MG63 (cell line): Measurements from ENCODE around the gene ATF6. TPM values are rescaled to one million over a fixed set of nuclear protein-coding genes. Genes with fewer than 3 reads are reported as not detected.

Experiments used
- DNase-seq: peaks from one replicate; pipeline ENCODE4 v3.0.0-alpha.2; 2020
- H3K27me3 ChIP-seq: fragments of 250-450 bp; sonication (Bioruptor Pico); 2 replicates; pipeline ENCODE4 v1.5.1; 2020; ENCODE audit warnings: mild to moderate bottlenecking, moderate library complexity
- H3K36me3 ChIP-seq: fragments of 250-450 bp; sonication (Bioruptor Pico); 2 replicates; pipeline ENCODE4 v1.5.1; 2020; ENCODE audit warnings: mild to moderate bottlenecking, moderate library complexity
- H3K4me3 ChIP-seq: fragments of 250-450 bp; sonication (Bioruptor Pico); 2 replicates; pipeline ENCODE4 v1.5.1; 2020; ENCODE audit warnings: mild to moderate bottlenecking, moderate library complexity
- H3K9me3 ChIP-seq: fragments of 250-450 bp; sonication (Bioruptor Pico); 2 replicates; pipeline ENCODE4 v1.5.1; 2020; ENCODE audit warnings: mild to moderate bottlenecking, moderate library complexity
- total RNA-seq: library from RNA; depleted of rRNA; stranded (reverse); fragments of >200 nt; shearing (Covaris generic); gene quantifications from 2 replicates; pipeline ENCODE4 v1.2.3, GENCODE V29; 2014; ENCODE audit warnings: low replicate concordance

Gene ATF6
- total RNA-seq, 1 experiment from 2014 or later = 19.4 TPM

DNA sequence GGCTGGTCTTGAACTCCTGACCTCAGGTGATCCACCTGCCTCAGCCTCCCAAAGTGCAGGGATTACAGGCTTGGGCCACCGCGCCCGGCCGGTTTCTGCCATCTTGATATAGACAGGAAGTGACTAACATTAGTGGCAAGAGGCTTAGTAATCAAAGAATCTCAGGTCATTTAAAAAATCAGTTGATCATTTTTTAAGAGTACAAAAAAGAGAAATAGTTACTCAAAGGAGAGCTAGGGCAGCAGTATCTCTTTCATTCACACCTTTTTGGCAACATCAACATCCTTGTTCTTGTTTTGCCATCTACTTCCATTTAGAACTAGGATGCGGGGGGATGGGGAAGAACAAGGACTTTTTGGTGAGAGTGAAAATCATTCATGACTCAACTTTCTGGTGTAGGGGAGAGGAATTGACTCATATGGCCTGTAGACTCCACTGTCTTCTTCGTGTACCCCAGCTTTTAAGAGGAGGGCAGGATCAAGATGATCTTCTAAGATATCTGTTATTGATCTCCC, 36.0 kb upstream of the ATF6 start:
- peak; percentile 14 for DNase-seq
- Histone ChIP-seq H3K27me3 (no peaks in the 10 kb centered on the region), H3K4me3 (no peak overlapping the region), H3K36me3 (no peaks in the 10 kb centered on the region), H3K9me3 (no peaks in the 10 kb centered on the region)

DNA sequence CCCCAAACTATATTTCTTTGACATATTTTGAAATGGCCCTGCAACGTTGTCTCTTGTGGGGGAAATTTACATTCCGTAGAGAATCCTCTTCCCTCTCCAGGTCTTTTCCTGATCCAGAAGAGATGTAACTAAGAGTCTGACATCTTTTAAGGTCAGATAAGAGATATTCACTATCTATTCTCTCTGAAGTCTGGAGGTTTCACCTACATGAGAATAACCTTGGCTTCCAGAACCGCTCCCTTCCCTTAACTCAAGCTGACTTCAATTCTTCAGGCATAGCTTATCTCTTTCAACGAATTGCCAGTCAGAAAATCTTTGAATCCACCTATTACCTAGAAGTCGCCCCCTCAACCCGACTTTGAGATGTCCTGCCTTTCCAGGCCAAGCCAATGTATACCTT, 34.9 kb upstream of the ATF6 start:
- Histone ChIP-seq H3K9me3 (no peaks in the 10 kb centered on the region), H3K36me3 (no peaks in the 10 kb centered on the region), H3K4me3 (no peak overlapping the region), H3K27me3 (no peaks in the 10 kb centered on the region)
- no peak for DNase-seq

DNA sequence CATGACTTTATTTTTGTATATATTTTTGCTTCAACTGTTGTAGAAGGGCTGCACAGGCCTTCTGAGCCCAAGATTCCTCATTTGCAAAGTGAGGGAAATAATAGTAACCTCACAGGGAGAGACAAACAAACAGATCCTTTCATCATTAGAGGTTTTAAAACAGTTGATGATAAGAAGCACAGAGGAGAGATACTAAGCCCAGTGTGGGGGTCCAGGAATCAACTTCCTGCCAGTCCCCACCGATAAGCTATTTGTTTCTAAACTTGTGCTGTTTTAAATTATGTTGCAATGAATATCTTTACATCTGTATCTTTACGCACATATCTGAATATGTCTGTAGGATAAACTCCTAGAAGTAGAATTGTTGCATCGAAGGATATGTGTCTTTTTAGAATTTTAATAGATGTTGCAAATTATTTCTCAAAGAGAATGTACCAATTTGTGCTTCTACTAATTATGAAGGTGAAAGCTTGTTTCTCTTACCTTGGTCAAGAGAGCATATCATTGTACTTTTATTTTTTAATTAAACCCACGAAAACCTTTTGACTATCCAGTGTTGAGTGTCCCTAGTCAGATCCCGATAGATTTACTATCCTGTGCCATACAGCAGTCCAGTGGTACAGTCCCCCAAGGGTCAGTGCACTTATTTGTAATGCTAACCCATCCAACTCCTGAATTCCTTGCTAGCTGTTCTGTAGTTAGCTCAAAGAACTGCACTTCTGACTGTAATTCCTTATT, 34.0 kb upstream of the ATF6 start:
- no peaks in the 10 kb centered on the region for H3K9me3 ChIP-seq
- no peak for DNase-seq
- no peaks in the 10 kb centered on the region for H3K27me3 ChIP-seq
- H3K4me3 ChIP-seq = no peak overlapping the region
- H3K36me3 ChIP-seq = no peaks in the 10 kb centered on the region

DNA sequence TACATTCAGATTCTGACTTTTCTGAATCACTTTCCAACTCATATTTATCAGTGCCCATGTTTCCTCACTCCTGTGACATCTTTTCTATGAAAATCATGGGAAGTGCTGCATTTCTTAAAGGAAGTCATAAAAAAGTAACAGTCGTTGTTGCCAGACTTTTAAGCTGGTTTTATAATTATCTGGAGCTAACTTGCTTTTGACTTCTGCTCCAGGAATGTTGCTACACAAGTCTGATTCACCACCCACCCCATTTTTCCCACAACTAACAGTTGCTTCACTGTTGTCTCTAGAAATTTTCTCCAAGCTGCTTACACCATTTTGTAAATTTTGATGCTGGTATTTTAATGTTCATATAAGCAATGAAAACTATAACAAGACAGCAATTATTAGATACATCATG, 32.6 kb upstream of the ATF6 start:
- Histone ChIP-seq H3K9me3 (no peaks in the 10 kb centered on the region), H3K4me3 (no peak overlapping the region), H3K36me3 (no peaks in the 10 kb centered on the region), H3K27me3 (no peaks in the 10 kb centered on the region)
- DNase-seq = peak; percentile 63

DNA sequence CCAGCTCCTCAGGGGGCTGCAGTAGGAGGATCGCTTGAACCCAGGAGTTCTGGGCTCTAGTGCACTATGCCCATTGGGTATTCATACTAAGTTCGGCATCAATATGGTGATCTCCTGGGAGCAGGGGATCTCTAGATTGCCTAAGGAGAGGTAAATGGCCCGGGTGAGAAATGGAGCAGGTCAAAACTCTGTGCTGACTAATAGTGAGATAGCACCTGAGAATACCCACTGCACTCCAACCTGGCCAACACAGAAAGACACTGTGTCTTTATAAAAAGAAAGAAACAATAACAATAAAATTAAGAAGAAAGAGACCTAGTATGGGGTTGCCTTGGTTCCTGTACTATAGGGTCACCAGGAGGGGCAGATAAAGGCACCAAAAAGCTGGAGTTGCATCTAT, 30.3 kb upstream of the ATF6 start:
- H3K36me3 ChIP-seq = no peaks in the 10 kb centered on the region

DNA sequence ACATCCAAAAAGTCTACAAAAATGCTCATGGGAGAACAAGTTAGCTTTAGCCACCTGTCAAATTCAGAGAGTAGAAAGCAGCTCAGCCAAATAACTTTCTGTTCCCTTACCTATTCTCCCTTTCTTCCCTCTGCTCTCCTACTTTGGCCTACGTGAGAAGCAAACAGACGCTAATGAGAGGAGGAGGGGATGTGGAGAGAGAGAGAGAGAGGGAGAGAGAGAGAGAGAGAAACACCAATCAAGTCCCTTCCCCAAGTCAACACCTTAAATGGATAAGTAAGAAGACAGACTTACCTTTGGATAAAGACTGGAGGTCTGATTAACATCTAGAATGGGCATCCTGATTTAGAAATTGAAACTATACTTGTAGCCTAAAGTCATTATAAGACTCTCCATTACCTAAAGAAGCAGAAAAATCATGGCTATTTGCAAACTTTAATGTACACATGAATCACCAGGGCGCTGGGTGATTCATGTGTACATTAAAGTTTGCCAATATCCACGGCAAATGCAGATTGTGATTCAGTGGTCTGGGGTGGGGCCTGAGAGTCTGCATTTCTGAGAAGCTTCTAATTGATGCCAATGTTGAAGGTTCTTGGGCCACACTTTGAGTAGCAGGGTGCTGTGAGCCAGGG, 29.7 kb upstream of the ATF6 start:
- no peaks in the 10 kb centered on the region for H3K9me3 ChIP-seq

More for the DNA sequence above, 30.3 kb upstream of the ATF6 start:
- no peaks in the 10 kb centered on the region for H3K9me3 ChIP-seq
- H3K4me3 ChIP-seq = no peak overlapping the region
- DNase-seq = no peak
- no peaks in the 10 kb centered on the region for H3K27me3 ChIP-seq

DNA sequence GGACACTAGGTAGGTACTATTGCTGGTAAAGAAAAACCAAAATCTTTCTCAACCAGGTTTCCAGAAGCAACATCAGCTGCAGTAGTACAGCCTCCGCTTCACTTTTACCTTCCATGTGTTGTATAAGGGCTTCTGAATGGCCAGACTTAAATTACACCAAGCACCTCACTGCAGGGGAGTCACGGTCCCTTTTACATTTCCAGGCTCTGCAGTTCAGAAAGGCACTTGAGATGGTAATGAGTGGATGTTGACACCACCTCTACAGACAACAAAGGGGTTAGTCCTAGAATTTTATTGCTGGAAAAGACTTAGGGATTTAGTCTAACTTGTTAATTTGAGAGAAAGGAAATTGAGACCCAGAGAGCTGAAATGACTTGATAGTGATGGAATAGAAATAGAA, 28.5 kb upstream of the ATF6 start:
- H3K36me3 ChIP-seq = no peaks in the 10 kb centered on the region
- H3K27me3 ChIP-seq = no peaks in the 10 kb centered on the region
- no peak overlapping the region for H3K4me3 ChIP-seq
- no peaks in the 10 kb centered on the region for H3K9me3 ChIP-seq
- DNase-seq = no peak

More for the DNA sequence above, 29.7 kb upstream of the ATF6 start:
- H3K36me3 ChIP-seq = no peaks in the 10 kb centered on the region
- no peak overlapping the region for H3K4me3 ChIP-seq
- no peaks in the 10 kb centered on the region for H3K27me3 ChIP-seq
- DNase-seq = peak; percentile 72

DNA sequence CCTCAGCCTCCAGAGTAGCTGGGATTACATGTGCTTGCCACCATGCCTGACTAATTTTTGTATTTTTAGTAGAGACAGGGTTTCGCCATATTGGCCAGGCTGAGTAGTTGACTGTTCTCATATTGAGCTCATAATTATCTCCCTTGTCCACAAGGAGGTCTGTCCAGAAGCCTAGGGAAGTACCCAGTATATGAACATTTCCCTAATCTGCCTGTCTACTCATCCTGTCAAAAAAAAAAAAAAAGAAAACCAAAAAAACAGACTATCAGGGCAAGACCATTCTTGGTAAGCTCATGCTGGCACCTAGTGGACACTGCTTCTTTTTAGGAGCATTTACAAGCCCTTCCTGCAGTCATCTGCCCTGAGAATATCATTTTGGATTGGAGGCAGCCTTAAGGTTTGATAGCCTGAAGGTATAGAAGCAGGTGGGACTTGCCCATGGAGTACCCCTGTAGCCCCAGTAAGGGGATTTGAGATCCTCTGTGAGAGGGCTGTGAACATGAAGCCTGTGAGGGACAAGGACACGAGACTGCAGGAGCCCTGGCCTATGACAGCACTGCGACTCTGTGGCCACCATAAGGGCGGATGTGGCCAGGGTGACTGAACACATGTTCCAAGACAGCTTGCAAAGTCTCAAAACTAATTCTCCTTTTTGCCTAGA, 27.4 kb upstream of the ATF6 start:
- H3K27me3 ChIP-seq = no peaks in the 10 kb centered on the region
- no peak overlapping the region for H3K4me3 ChIP-seq
- H3K9me3 ChIP-seq = no peaks in the 10 kb centered on the region
- no peaks in the 10 kb centered on the region for H3K36me3 ChIP-seq
- peak; percentile 51 for DNase-seq

DNA sequence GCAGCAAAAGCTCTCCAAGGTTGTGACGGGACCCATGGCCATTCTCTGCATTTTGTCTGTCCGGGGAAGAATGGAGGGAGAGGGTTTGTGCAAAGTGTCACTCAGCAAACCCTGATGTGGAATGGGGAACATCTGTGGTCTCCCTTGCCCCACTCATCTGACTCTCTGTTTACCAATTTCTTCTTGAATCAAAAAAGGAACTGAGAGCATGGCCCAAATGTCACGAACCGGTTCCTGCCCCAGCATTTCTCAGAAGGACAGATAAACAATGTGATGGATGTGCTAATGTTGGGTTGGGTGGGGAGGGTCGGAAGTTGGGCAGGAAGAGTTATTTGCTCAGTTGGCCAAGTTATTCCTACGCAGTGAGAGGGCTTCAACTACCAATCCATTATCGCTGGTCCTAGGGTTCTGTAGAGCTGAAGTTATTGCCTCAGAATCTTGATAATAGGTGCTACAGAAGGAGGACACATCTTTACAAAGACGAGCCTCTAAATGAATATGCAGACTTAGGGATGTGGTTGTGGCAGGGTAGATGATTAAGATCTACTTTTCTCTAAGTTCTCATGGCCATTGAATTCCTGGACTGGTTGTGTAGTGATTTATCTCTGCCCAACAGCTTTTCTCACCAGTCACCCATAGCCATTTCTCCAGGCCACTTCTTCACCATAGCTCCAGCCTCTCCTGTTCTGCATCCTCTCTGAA, 26.1 kb upstream of the ATF6 start:
- no peaks in the 10 kb centered on the region for H3K9me3 ChIP-seq
- no peak for DNase-seq

DNA sequence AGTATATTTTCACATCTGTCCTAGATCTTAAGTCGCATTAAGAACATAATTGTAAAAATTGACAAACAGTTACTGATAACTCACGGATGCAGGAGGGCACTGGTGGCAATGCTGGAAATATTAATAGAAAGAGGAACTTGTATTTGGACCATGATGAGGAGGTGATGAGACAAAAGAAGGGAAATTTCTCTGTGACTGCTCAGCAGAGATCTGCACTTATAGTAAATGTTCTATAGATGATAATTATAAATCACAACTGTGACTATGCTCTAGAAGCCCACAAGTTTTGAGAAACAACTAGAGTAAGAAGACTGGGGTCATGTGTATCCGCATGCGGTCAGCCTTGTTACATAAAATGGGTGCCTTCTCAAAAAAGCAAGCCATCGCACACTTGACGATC, 25.2 kb upstream of the ATF6 start:
- Histone ChIP-seq H3K9me3 (no peaks in the 10 kb centered on the region), H3K27me3 (no peaks in the 10 kb centered on the region), H3K4me3 (no peak overlapping the region), H3K36me3 (no peaks in the 10 kb centered on the region)
- DNase-seq = no peak

More for the DNA sequence above, 26.1 kb upstream of the ATF6 start:
- H3K36me3 ChIP-seq = no peaks in the 10 kb centered on the region
- no peaks in the 10 kb centered on the region for H3K27me3 ChIP-seq
- H3K4me3 ChIP-seq = no peak overlapping the region

DNA sequence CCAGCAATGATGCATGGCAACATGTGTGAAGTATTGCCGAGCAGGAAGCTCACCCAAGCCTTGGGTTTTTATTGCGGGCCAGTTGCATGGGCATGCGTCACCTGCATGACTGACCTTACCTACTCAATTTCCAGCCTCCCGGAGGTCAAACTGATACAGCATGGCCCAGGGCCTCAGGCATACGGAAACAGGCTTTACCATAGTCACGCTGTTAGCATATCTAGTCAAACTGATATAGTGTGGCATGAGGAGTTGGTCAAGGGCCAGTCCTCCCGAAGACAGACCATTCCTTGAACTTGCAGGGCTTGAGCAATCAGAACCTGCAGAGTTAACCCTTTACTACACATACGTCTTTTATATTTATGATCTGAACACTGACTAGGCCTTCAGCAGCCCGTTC, 22.9 kb upstream of the ATF6 start:
- Histone ChIP-seq H3K36me3 (no peaks in the 10 kb centered on the region), H3K4me3 (no peak overlapping the region), H3K9me3 (no peaks in the 10 kb centered on the region), H3K27me3 (no peaks in the 10 kb centered on the region)
- DNase-seq = no peak

DNA sequence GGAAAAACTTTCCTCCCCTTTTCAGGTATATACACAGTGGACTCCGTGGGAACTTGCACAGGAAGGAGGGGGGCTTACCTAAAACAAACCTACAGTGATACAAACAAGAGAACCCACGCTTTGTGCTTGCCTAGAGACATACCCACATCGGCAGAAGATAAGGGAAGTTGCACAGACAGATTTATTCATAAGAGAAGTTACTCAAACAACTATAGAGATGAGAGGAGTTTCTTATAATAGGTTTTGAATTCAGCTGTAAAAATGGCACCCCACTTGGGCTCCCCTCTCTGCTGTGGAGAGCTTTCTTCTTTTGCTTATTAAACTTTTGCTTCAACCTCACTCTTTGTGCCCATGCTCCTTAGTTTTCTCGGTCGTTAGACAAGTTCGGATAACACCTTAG, 18.3 kb upstream of the ATF6 start:
- no peak for DNase-seq
- no peaks in the 10 kb centered on the region for H3K9me3 ChIP-seq

DNA sequence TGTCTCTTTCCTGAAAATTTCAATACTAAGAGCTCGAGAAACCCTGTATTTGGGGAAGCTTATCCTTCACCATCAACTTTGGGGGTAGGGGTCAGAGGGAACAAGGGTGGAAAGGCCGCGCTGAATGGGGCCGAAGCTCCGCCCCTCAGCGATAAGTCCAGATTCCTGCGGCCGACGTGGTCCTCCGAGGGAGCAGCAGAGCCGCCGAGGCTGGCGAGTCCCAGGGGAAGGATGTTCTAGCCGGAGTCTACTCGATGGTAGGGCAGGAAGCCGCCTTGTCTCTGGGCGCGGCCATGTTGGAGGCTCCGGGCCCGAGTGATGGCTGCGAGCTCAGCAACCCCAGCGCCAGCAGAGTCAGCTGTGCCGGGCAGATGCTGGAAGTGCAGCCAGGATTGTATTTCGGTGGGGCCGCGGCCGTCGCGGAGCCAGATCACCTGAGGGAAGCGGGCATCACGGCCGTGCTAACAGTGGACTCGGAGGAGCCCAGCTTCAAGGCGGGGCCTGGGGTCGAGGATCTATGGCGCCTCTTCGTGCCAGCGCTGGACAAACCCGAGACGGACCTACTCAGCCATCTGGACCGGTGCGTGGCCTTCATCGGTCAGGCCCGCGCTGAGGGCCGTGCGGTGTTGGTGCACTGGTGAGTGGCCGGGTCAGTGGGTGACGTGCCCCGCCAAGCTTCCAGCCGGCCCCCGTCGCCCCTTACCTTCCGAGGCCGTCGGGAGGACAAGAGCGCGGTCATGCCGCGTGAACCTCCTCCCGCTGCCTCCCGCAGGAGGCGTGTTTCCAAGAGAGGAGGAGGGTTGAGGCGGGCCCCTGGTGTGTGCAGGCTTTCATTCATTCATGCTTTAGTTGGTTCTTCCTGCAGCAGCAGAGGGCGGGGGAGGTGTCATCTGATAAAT, 16.4 kb upstream of the ATF6 start, which contains the start of gene DUSP12:
Gene DUSP12, plus strand, starts transcription at position 278 of the 899 bp plus-strand sequence. Its CDS starts 16 bp downstream, at position 294.
- peak within 1 kb of the TSS; percentile 93 for H3K4me3 ChIP-seq
- peak; percentile 98 for DNase-seq
- H3K9me3 ChIP-seq = no peaks in the 10 kb centered on the region
- no peaks in the 10 kb centered on the region for H3K27me3 ChIP-seq
- peaks cover 43% of the 10 kb centered on the region for H3K36me3 ChIP-seq

More for the DNA sequence above, 18.3 kb upstream of the ATF6 start:
- H3K27me3 ChIP-seq = no peaks in the 10 kb centered on the region
- peaks cover 23% of the 10 kb centered on the region for H3K36me3 ChIP-seq
- no peak overlapping the region for H3K4me3 ChIP-seq

DNA sequence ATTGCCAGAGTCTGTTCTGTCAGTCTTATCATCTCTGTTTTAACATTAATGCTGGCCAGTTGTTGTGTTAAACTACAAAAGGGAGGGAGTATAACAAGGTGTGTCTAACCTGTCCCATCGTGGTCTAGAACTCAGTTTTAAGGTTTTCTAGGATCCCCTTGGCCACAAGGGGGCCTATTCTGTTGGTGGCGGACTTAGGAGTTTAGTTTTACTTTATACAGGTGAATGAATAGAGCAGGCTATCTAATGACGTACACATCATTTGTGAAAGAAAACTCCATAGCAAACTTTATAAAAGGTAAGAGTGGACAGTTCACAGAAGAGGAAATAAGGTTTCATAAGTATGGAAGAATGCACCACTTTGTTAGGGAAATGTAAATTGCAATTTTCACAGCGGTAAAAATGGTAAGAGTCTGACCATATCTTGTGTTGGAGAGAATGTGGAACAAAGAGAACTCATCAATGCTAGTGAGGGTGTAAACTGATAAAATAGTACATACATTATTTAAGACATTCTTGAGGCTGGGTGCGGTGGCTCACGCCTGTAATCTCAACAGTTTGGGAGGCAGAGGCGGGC, 2.5 kb upstream of the ATF6 start:
- peaks cover 7% of the 10 kb centered on the region for H3K36me3 ChIP-seq
- no peak overlapping the region for H3K4me3 ChIP-seq
- no peaks in the 10 kb centered on the region for H3K9me3 ChIP-seq
- H3K27me3 ChIP-seq = no peaks in the 10 kb centered on the region
- no peak for DNase-seq

DNA sequence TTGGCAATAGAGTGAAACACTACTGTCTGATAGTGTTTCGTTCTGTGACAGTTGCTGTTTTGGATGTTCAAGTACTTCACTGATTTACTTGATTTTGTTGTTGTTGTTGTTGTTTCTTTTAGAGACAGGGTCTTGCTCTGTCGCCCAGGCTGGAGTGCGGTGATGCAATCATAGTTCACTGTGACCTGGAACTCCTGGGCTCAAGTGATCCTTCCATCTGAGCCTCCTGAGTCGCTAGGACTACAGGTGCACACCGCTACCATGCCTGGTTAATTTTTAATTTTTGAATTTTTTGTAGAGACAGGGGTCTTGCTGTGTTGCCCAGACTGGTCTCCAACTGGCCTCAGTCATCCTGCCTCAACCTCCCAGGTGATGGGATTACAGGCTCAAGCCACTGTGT, 2.3 kb downstream of the ATF6 start:
- Histone ChIP-seq H3K4me3 (no peak overlapping the region), H3K36me3 (peaks cover 3% of the 10 kb centered on the region; the same call in 1 of the 2 replicates), H3K27me3 (no peaks in the 10 kb centered on the region), H3K9me3 (no peaks in the 10 kb centered on the region)
- DNase-seq = no peak
